Measurements from ENCODE around the gene FLNB. TPM values are rescaled to one million over a fixed set of nuclear protein-coding genes. Genes with fewer than 3 reads are reported as not detected.
"Not testable (repeated sequence)": the region's sequence is repeated elsewhere in the genome, so short reads cannot be mapped to it uniquely, and the experiment has no call there.

Gene FLNB
- total RNA-seq, 1 donor from 2014 or later: 328 TPM

DNA sequence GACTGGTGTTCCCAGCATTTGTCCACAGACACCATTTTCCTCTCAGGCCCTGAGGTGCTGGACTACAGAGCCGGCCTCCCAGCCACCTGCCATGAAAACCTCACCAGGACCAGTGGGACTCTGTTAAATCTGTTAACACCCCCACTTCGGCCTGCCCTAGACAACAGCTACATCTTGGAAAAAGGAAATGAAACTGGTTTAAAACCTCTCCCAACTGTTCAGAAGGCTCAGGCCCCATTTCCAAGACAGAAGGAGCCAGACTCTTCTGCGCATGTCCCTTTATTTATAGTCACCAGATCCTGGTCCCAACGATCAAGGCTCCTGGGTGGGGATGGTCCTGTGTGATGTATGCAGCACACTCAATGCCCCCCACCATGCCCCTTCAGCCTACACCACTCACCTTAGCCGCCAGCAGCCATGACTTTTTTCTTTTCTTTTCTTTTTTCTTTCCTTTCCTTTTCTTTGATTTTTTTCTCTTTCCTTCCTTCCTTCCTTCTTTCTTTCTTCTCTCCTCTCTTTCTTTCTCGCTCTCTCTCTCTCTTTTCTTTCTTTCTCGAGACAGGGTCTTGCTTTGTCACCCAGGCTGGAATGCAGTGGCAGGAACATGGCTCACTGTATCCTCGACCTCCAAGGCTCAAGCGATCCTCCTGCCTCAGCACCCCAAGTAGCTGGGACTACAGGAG is 25.5 kb upstream of the FLNB start:
- no peak for DNase-seq (ENCODE audit: low read depth in 2 of 2)

- DNase-seq (ENCODE audit: low read depth in 2 of 2): peak; percentile 90 to 94
These were observed 24.3 kb upstream of the FLNB start for GRCh38 chr3:57983734-57984518.

- DNase-seq (ENCODE audit: low read depth in 2 of 2): peak in 1 of 2 donors; percentile 72
These were observed 22.8 kb upstream of the FLNB start for GRCh38 chr3:57985176-57985983.

GRCh38 chr3:57985984-57986246 is 22.3 kb upstream of the FLNB start:
- no peak for DNase-seq (ENCODE audit: low read depth in 2 of 2)

DNA sequence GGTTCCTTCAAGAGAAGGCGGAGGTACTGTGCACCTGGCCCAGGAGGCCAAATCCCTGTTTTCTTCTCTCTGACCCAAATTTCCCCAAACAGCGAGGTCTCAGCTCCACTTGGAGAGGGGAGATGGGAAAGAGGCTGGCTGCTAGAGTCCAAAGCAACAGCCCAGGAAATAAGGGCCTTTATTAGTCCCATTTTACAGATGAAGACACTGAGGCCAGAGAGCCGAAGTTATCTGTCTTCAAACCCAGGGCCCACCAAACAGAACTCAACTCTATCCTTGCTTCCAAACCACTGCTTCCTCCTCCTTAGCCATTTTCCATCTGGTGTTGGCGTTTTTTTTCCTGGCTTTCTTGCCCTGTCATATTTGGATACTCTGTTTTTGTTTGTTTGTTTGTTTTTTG is 22.0 kb upstream of the FLNB start:
- DNase-seq (ENCODE audit: low read depth in 2 of 2): no peak

DNA sequence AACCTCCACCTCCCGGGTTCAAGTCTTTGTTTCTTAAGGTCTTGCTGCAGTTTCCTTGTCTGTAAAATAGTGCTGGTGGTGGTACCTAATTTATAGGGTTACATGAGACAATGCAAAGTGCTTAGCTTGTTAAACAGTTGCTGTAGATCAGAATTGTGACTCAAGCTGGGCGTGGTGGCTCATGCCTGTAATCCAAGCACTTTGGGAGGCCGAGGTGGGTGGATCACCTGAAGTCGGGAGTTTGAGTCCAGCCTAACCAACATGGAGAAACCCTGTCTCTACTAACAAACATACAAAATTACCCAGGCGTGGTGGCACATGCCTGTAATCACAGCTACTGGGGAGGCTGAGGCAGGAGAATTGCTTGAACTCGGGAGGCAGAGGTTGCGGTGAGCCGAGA is 19.0 kb upstream of the FLNB start:
- not testable (repeated sequence) for DNase-seq (ENCODE audit: low read depth in 2 of 2)

GRCh38 chr3:57989646-57990045 is 18.6 kb upstream of the FLNB start:
- DNase-seq (ENCODE audit: low read depth in 2 of 2): no peak

GRCh38 chr3:57992452-57993213 is 15.6 kb upstream of the FLNB start:
- DNase-seq (ENCODE audit: low read depth in 2 of 2): no peak

DNA sequence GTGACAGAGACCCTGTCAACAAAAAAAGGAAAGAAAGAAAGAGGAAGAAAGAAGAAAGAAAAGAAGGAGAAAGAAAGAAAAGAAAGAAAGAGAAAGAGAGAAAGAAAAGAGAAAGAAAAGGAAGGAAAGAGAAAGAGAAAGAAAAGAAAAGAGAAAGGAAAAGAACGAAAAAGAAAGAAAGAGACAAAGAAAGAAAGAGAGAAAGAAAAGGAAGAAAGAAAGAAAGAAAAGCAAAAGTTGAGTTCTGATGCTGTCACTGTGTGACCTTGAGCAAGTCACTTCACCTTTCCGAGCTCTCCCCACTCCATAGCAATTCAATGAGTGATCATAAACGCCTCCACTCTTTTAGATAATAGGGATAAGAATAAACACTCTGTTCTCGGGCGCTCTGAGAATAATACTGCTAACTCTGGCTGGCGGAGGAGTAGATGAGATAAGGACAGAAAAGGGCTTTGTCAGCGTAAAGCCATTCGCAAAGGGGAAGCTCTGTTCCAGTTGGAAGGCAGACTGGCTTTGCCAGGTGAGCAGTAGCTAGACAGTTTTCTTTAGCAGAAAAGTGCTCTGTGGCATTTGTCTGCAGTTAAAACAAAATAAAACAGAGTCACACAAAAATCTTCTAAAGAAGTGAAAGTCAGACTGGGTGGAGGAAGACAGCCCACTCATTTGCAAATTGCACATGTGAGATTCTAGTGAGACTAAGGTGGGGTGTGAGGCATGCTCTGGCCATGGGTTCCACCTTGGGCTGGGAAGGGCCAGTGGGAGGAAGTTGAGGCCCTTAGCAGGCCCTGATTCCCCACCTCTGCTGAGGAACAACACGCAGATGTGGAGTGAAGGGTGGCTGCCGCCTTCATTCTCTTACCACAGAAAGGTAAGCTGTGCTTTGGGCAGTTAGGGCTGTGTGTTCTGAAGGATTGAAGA is 9.6 kb upstream of the FLNB start:
- DNase-seq (ENCODE audit: low read depth in 2 of 2): peak in 1 of 2 donors; percentile 33

GRCh38 chr3:57999417-58000115 is 8.7 kb upstream of the FLNB start:
- DNase-seq (ENCODE audit: low read depth in 2 of 2): peak; percentile 65 to 92

GRCh38 chr3:58000306-58001085 is 7.7 kb upstream of the FLNB start:
- no peak for DNase-seq (ENCODE audit: low read depth in 2 of 2)

DNA sequence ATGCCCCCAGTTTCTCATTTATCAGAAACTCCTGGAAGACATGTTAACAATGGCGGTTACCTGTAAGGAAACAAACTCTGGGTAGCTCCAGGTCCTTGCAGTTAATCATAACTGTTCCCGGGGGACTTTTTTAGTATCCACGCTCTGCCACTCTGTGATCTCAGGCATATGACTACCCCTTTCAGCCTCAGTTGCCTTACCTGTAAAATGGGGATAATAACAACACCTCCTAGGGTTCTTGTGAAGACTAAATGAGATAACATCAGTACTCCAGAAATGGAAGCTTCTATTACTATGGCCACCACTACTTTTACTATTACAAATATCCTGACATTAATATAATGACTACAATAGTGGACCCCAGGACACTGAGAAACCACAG is 7.1 kb upstream of the FLNB start:
- DNase-seq (ENCODE audit: low read depth in 2 of 2): no peak

- no peak for DNase-seq (ENCODE audit: low read depth in 2 of 2)
These were observed 6.2 kb upstream of the FLNB start for GRCh38 chr3:58001979-58002378.

- DNase-seq (ENCODE audit: low read depth in 2 of 2): no peak
These were observed 5.1 kb upstream of the FLNB start for GRCh38 chr3:58003093-58003492.

DNA sequence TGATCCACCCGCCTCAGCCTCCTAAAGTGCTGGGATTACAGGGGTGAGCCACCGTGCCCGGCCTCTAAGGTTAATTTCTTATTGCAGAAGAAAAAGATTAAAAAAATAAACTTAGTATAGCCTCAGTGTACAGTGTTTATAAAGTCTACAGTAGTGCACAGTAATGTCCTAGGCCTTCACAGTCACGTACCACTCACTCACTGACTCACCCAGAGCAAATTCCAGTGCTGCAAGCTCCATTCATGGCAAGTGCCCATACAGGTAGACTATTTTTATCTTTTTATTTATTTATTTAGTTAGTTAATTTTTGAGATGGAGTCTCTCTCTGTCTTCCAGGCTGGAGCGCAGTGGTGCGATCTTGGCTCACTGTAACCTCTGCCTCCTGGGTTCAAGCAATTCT is 3.2 kb upstream of the FLNB start:
- DNase-seq (ENCODE audit: low read depth in 2 of 2): peak in 1 of 2 donors; percentile 66

DNA sequence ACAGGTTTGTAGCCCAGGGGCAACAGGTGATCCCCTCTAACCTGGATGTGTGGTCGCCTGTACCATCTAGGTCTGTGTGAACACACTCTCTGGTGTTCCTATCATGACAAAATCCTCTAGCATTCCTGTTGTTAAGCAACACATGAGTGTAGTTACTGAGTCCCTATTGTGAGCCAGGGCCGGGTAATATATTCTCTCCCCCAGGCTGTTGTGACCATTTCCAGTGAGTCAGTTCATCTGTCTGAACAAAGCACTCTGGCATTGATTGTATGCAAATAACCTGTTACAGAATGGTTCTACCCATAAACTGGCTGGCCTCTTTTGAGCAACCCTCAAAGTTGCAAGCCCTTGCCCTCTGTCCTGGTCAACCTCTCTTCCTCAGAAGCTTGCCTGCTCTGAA is 2.6 kb upstream of the FLNB start:
- DNase-seq (ENCODE audit: low read depth in 2 of 2): peak; percentile 80 to 89

- DNase-seq (ENCODE audit: low read depth in 2 of 2): no peak
These were observed 1.6 kb upstream of the FLNB start for GRCh38 chr3:58006661-58007060.

DNA sequence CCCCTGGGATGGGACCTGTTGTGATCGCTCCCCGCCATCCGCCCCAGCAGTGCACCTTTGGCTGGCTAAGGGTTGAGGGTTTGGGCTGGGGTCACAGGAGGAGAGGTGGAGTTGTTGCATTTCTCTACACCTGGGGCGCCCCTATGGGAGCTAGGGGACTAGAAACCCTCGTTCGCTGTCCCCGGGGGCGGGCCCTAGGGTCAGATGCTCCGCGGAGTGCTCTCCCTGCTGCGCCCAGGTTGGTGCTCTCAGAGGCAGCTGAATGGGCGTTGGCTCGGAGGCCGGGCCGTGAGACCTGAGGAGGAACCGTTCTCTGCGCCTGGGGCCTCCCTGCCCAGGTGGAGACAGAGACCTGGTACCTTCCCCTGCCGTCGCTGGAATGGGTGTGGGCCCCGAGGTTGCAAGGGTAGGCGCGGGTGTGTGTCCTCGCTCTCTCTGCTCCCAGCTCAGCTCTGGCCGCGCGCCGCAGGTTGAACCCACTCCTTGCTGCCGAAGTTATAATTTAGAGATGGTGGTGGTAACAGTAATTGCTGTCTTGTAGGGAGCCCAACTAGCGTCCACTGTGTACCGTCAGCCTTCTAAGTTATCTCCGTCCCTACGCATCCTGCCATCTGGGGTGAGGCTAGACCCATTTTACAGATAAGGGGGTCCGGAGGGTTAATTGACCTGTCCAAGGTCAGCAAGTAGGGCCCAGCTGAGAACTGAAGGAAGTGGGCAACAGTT is 965 bp downstream of the FLNB start:
- no peak for DNase-seq (ENCODE audit: low read depth in 2 of 2)
